Measurements from ENCODE around the gene PPARA.

The PPARA gene

DNA sequence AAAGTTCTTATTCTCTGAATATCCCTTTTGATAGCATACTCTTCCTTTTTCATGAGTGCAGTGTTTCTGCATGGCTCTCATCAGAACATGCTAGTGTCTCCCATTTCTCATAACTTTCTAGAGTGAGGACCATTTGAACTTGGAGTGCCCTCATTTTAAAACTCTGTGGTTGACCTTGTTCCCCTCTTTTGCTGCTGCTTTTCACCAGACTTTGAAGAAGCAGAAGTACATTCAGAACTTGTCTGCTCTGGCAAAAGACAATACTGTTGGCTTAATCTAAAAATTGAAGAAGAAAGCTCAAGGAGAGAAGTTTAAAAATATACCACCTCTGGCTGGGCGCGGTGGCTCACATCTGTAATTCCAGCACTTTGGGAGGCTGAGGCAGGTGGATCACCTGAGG lies 35.0 kb downstream of the PPARA start:
- H3K9me2 ChIP-seq (replicated peaks; ENCODE audit: insufficient read depth, low read length) = no peaks in the 10 kb centered on the region
- H3K9ac ChIP-seq (ENCODE audit: low read length) = no peak overlapping the region
- no peaks in the 10 kb centered on the region for H3K36me3 ChIP-seq (replicated peaks; ENCODE audit: insufficient read depth, low read length)
- H2AFZ ChIP-seq (ENCODE audit: low read length) = no peak overlapping the region
- no peaks in the 10 kb centered on the region for H4K20me1 ChIP-seq (ENCODE audit: insufficient read depth, low read length)
- no peak for TF ChIP-seq EZH2 (optimal IDR thresholded peaks at IDR 0.05; ENCODE audit: low read depth, low read length)
- no peak overlapping the region for H3K27ac ChIP-seq (ENCODE audit: low read length)
- H3K4me2 ChIP-seq (ENCODE audit: low read depth, low read length) = no peak overlapping the region
- no peak for DNase-seq
- H3K4me1 ChIP-seq (ENCODE audit: low read length) = no peaks in the 10 kb centered on the region
- no peaks in the 10 kb centered on the region for H3F3A ChIP-seq (ENCODE audit: insufficient read depth, low read length)
- no peaks in the 10 kb centered on the region for H3K79me2 ChIP-seq (ENCODE audit: low read length)
- no peaks in the 10 kb centered on the region for H3K27me3 ChIP-seq (replicated peaks; ENCODE audit: insufficient read depth, low read length)
- no peaks in the 10 kb centered on the region for H3K9me3 ChIP-seq (replicated peaks; ENCODE audit: insufficient read depth, low read length)
- H3K4me3 ChIP-seq (ENCODE audit: low read length) = no peak overlapping the region

DNA sequence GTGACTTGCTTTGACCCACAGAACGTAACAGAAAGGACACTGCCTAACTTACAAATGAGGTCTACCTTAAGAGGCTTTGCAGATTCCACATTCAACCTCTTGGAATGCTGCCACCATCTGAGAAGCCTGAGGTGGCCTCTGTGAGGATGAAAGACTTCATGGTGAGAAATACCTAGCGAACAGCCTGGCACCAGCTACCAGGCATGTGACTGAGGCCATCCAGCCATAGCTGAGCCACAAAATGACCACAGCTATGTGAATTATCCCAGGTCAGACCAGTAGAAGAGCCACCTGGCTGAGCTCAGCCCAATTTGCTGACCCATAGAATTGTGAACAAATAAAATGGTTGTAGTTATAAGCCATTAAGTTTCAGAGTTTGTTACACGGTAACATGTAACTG lies 37.5 kb downstream of the PPARA start:
- Histone ChIP-seq H3K27ac (ENCODE audit: low read length) (no peak overlapping the region), H3K9me2 (replicated peaks; ENCODE audit: insufficient read depth, low read length) (no peaks in the 10 kb centered on the region), H3K79me2 (ENCODE audit: low read length) (no peaks in the 10 kb centered on the region), H2AFZ (ENCODE audit: low read length) (no peak overlapping the region), H3K4me2 (ENCODE audit: low read depth, low read length) (no peak overlapping the region), H3K27me3 (replicated peaks; ENCODE audit: insufficient read depth, low read length) (no peaks in the 10 kb centered on the region), H3K9me3 (replicated peaks; ENCODE audit: insufficient read depth, low read length) (no peaks in the 10 kb centered on the region), H3K4me3 (ENCODE audit: low read length) (no peak overlapping the region), H3K9ac (ENCODE audit: low read length) (no peak overlapping the region), H3K4me1 (ENCODE audit: low read length) (no peaks in the 10 kb centered on the region), H3K36me3 (replicated peaks; ENCODE audit: insufficient read depth, low read length) (no peaks in the 10 kb centered on the region), H3F3A (ENCODE audit: insufficient read depth, low read length) (no peaks in the 10 kb centered on the region), H4K20me1 (ENCODE audit: insufficient read depth, low read length) (no peaks in the 10 kb centered on the region)
- TF ChIP-seq EZH2 (optimal IDR thresholded peaks at IDR 0.05; ENCODE audit: low read depth, low read length) (no peak), EZH2phosphoT487 (IDR thresholded peaks at IDR 0.05; ENCODE audit: low read length) (no peak)
- TF ChIP-seq, protein P1, sequence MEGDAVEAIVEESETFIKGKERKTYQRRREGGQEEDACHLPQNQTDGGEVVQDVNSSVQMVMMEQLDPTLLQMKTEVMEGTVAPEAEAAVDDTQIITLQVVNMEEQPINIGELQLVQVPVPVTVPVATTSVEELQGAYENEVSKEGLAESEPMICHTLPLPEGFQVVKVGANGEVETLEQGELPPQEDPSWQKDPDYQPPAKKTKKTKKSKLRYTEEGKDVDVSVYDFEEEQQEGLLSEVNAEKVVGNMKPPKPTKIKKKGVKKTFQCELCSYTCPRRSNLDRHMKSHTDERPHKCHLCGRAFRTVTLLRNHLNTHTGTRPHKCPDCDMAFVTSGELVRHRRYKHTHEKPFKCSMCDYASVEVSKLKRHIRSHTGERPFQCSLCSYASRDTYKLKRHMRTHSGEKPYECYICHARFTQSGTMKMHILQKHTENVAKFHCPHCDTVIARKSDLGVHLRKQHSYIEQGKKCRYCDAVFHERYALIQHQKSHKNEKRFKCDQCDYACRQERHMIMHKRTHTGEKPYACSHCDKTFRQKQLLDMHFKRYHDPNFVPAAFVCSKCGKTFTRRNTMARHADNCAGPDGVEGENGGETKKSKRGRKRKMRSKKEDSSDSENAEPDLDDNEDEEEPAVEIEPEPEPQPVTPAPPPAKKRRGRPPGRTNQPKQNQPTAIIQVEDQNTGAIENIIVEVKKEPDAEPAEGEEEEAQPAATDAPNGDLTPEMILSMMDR (IDR thresholded peaks at IDR 0.05; ENCODE audit: low read length) = no peak
- peak; percentile 13 for DNase-seq

DNA sequence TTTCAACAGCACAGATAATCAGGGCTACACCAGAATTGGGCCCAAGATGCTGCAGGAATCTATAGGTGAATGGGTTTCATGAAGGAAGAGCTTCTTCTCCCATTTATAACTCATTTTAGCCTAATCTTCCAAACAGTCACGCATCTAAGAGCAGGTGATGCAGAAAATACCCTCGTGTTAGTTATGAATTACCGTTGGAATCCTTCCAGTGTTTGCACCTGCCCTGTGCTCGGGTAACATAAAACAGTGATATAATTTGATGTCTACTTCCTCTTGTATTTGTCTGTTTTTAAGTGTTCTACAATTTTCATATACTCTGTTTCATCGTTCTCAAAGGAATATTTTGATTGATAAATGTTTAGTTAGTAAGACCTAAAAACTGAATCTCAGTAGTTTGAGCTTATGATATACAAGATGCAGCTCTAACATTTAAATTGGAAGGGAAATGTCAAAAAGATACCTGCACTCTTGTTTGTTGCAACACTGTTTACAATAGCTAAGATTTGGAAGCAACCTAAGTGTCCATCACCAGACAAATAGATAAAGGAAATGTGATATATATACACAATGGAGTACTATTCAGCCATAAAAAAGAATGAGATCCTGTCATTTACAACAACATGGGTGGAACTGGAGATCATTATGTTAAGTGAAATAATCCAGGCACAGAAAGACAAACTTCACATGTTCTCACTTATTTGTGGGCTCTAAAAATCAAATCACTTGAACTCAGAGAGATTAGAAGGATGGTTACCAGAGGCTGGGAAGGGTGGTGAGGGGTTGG lies 42.1 kb downstream of the PPARA start:
- no peaks in the 10 kb centered on the region for H3F3A ChIP-seq (ENCODE audit: insufficient read depth, low read length)
- H3K9me3 ChIP-seq (replicated peaks; ENCODE audit: insufficient read depth, low read length) = no peaks in the 10 kb centered on the region
- TF ChIP-seq, protein P1 (IDR thresholded peaks at IDR 0.05; ENCODE audit: low read length) = no peak
- TF ChIP-seq EZH2phosphoT487 (IDR thresholded peaks at IDR 0.05; ENCODE audit: low read length) = no peak
- TF ChIP-seq EZH2 (optimal IDR thresholded peaks at IDR 0.05; ENCODE audit: low read depth, low read length) = no peak
- no peak overlapping the region for H3K4me2 ChIP-seq (ENCODE audit: low read depth, low read length)
- H3K9ac ChIP-seq (ENCODE audit: low read length) = no peak overlapping the region
- DNase-seq = no peak
- H3K4me3 ChIP-seq (ENCODE audit: low read length) = no peak overlapping the region
- no peaks in the 10 kb centered on the region for H3K79me2 ChIP-seq (ENCODE audit: low read length)
- H2AFZ ChIP-seq (ENCODE audit: low read length) = no peak overlapping the region
- H3K27me3 ChIP-seq (replicated peaks; ENCODE audit: insufficient read depth, low read length) = no peaks in the 10 kb centered on the region
- no peaks in the 10 kb centered on the region for H3K4me1 ChIP-seq (ENCODE audit: low read length)
- H3K9me2 ChIP-seq (replicated peaks; ENCODE audit: insufficient read depth, low read length) = no peaks in the 10 kb centered on the region
- H4K20me1 ChIP-seq (ENCODE audit: insufficient read depth, low read length) = no peaks in the 10 kb centered on the region
- no peaks in the 10 kb centered on the region for H3K36me3 ChIP-seq (replicated peaks; ENCODE audit: insufficient read depth, low read length)
- no peak overlapping the region for H3K27ac ChIP-seq (ENCODE audit: low read length)

DNA sequence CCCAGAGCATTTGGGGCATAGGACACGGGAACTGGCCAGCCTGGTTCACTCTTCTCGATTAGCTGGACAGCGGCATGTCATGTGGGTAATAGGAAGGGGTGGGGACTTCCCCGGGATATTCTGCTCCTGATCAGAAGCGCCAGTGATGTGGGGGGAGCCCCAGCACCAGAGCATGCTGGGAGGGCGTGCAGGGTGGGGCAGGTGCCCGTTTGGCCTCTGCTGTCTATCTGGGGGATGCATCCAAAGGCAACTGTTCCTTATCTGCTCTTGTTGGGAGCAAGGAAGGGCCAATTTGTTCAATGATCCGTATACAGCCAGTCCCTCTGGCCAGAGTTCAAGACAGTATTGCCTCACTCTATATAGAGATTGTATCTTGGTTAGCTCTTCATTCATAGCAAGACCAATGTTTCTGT lies 43.6 kb downstream of the PPARA start:
- no peaks in the 10 kb centered on the region for H3K4me1 ChIP-seq (ENCODE audit: low read length)

More for the DNA sequence above, 43.6 kb downstream of the PPARA start:
- H3K4me3 ChIP-seq (ENCODE audit: low read length) = no peak overlapping the region
- no peak overlapping the region for H3K9ac ChIP-seq (ENCODE audit: low read length)
- no peaks in the 10 kb centered on the region for H4K20me1 ChIP-seq (ENCODE audit: insufficient read depth, low read length)
- H3K36me3 ChIP-seq (replicated peaks; ENCODE audit: insufficient read depth, low read length) = no peaks in the 10 kb centered on the region
- no peak overlapping the region for H2AFZ ChIP-seq (ENCODE audit: low read length)
- no peaks in the 10 kb centered on the region for H3K79me2 ChIP-seq (ENCODE audit: low read length)
- no peaks in the 10 kb centered on the region for H3K27me3 ChIP-seq (replicated peaks; ENCODE audit: insufficient read depth, low read length)
- H3K9me2 ChIP-seq (replicated peaks; ENCODE audit: insufficient read depth, low read length) = no peaks in the 10 kb centered on the region
- no peak overlapping the region for H3K4me2 ChIP-seq (ENCODE audit: low read depth, low read length)
- TF ChIP-seq, protein P1 (IDR thresholded peaks at IDR 0.05; ENCODE audit: low read length) = no peak
- TF ChIP-seq EZH2 (optimal IDR thresholded peaks at IDR 0.05; ENCODE audit: low read depth, low read length) (no peak), EZH2phosphoT487 (IDR thresholded peaks at IDR 0.05; ENCODE audit: low read length) (no peak)
- H3F3A ChIP-seq (ENCODE audit: insufficient read depth, low read length) = no peaks in the 10 kb centered on the region
- no peak for DNase-seq
- H3K9me3 ChIP-seq (replicated peaks; ENCODE audit: insufficient read depth, low read length) = no peaks in the 10 kb centered on the region
- H3K27ac ChIP-seq (ENCODE audit: low read length) = no peak overlapping the region

Data from MM.1S (cell line).